ENCODE results near the gene CCDC83.

DNA sequence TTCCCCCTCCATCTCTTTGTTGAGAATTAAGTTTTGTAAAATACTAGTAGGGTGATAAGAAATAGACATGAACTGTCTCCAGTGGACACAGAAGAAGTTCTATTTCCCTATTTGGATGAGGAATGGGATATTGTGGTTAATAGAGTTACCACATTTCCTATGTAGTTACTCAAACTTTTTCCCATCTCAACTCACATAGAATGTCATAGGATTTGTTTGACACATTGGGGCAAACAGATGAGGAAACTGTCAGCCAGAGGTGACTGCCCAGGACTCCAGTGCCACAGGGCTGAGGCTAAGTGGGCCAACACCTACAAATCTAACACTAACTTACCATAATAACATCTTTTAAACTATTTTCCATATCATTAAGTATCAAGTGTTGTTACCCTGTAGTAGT lies 58.3 kb downstream of the CCDC83 start:
- TF ChIP-seq, protein P1, sequence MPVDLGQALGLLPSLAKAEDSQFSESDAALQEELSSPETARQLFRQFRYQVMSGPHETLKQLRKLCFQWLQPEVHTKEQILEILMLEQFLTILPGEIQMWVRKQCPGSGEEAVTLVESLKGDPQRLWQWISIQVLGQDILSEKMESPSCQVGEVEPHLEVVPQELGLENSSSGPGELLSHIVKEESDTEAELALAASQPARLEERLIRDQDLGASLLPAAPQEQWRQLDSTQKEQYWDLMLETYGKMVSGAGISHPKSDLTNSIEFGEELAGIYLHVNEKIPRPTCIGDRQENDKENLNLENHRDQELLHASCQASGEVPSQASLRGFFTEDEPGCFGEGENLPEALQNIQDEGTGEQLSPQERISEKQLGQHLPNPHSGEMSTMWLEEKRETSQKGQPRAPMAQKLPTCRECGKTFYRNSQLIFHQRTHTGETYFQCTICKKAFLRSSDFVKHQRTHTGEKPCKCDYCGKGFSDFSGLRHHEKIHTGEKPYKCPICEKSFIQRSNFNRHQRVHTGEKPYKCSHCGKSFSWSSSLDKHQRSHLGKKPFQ (tag by site-specific recombination; IDR thresholded peaks at IDR 0.05): no peak
- TF ChIP-seq, protein P2, sequence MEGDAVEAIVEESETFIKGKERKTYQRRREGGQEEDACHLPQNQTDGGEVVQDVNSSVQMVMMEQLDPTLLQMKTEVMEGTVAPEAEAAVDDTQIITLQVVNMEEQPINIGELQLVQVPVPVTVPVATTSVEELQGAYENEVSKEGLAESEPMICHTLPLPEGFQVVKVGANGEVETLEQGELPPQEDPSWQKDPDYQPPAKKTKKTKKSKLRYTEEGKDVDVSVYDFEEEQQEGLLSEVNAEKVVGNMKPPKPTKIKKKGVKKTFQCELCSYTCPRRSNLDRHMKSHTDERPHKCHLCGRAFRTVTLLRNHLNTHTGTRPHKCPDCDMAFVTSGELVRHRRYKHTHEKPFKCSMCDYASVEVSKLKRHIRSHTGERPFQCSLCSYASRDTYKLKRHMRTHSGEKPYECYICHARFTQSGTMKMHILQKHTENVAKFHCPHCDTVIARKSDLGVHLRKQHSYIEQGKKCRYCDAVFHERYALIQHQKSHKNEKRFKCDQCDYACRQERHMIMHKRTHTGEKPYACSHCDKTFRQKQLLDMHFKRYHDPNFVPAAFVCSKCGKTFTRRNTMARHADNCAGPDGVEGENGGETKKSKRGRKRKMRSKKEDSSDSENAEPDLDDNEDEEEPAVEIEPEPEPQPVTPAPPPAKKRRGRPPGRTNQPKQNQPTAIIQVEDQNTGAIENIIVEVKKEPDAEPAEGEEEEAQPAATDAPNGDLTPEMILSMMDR (tag by site-specific recombination; IDR thresholded peaks at IDR 0.05): no peak
- TF ChIP-seq KLF9 (tag by site-specific recombination; IDR thresholded peaks at IDR 0.05; ENCODE audit: low read depth) (no peak), SP7 (tag by site-specific recombination; IDR thresholded peaks at IDR 0.05) (no peak), ZXDB (tag by site-specific recombination; IDR thresholded peaks at IDR 0.05) (no peak), ZNF610 (tag by site-specific recombination; IDR thresholded peaks at IDR 0.05; ENCODE audit: borderline replicate concordance) (no peak), ZNF660 (tag by site-specific recombination; IDR thresholded peaks at IDR 0.05) (no peak), ZNF621 (tag by site-specific recombination; IDR thresholded peaks at IDR 0.05) (no peak), ZNF558 (tag by site-specific recombination; IDR thresholded peaks at IDR 0.05) (no peak), ZNF664 (tag by site-specific recombination; IDR thresholded peaks at IDR 0.05) (no peak)
- TF ChIP-seq, protein P3, sequence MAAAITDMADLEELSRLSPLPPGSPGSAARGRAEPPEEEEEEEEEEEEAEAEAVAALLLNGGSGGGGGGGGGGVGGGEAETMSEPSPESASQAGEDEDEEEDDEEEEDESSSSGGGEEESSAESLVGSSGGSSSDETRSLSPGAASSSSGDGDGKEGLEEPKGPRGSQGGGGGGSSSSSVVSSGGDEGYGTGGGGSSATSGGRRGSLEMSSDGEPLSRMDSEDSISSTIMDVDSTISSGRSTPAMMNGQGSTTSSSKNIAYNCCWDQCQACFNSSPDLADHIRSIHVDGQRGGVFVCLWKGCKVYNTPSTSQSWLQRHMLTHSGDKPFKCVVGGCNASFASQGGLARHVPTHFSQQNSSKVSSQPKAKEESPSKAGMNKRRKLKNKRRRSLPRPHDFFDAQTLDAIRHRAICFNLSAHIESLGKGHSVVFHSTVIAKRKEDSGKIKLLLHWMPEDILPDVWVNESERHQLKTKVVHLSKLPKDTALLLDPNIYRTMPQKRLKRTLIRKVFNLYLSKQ (tag by site-specific recombination; IDR thresholded peaks at IDR 0.05; ENCODE audit: borderline replicate concordance): no peak

Measured in HEK293 (cell line).